Measurements from ENCODE around the gene STX19.

DNA sequence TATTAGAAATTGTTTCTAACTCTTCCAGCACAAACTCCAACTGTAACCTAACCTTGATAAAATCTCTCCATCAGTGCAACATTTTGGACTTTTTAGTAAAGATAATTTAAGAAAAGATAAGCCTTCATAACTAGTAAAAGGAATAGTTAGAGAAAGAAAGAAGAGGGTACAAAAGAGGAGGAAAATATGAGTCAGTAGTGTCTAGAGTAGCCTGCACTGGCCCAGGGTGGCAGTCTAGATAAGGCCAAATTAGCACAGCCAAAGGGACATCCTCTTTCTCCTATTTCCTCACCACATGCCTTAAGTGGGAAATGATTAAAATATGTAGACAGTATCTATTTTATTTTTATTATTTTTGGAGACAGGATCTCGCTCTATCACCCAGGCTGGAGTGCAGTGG lies 58.4 kb downstream of the STX19 start:
- TF ChIP-seq, protein P1, sequence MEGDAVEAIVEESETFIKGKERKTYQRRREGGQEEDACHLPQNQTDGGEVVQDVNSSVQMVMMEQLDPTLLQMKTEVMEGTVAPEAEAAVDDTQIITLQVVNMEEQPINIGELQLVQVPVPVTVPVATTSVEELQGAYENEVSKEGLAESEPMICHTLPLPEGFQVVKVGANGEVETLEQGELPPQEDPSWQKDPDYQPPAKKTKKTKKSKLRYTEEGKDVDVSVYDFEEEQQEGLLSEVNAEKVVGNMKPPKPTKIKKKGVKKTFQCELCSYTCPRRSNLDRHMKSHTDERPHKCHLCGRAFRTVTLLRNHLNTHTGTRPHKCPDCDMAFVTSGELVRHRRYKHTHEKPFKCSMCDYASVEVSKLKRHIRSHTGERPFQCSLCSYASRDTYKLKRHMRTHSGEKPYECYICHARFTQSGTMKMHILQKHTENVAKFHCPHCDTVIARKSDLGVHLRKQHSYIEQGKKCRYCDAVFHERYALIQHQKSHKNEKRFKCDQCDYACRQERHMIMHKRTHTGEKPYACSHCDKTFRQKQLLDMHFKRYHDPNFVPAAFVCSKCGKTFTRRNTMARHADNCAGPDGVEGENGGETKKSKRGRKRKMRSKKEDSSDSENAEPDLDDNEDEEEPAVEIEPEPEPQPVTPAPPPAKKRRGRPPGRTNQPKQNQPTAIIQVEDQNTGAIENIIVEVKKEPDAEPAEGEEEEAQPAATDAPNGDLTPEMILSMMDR (IDR thresholded peaks at IDR 0.05), result no peak
- no peak for TF ChIP-seq ZFX (IDR thresholded peaks at IDR 0.05; ENCODE audit: borderline replicate concordance)
